Dermis microvascular lymphatic vessel endothelial cell (primary cell): Measurements from ENCODE around the gene NHSL1. TPM values are rescaled to one million over a fixed set of nuclear protein-coding genes. Genes with fewer than 3 reads are reported as not detected.

Experiments
- DNase-seq, 2 donors: peaks; one replicate each; pipeline versions ENCODE4 v3.0.0 to v3.0.0-alpha.2; 2010; ENCODE audit warnings: low read depth in 2 of 2
- total RNA-seq: library from RNA; depleted of rRNA; stranded (reverse); fragments of >200 nt; gene quantifications from 2 replicates; pipeline ENCODE4 v1.2.1, GENCODE V29; 2014

Gene NHSL1
- total RNA-seq, 1 donor from 2014 or later = 25.2 TPM

- peak; percentile 55 to 64 for DNase-seq
These were observed 126.4 kb downstream of the NHSL1 start for GRCh38 chr6:138372711-138373463.

Other genes with a start within 250 kb of the NHSL1 start
- not detected in 2 replicates for gene SMIM28, start 121.6 kb downstream of the NHSL1 start, total RNA-seq
- gene HEBP2, start 95.3 kb downstream of the NHSL1 start, total RNA-seq = 10.5 and 11.4 TPM in 2 replicates